ENCODE measurements around the gene PTGDS.

The PTGDS gene

DNA sequence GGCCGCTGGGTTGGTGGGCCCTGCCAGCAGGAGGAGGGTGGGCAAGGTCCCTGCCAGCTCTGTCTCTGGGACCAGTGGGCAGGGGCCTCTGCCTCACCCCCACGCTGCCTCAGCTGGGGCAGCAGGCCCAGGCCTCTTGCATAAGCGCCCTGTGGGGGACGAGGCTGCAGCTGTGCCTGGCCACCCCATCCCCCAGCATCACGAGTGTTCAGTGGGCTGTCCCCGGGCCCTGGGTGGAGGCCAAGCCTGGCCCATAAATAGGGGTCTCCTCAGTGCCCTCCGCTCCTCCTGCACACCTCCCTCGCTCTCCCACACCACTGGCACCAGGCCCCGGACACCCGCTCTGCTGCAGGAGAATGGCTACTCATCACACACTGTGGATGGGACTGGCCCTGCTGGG lies at the start of gene PTGDS:
TSS of gene PTGDS (plus strand) at position 282 of the 400 bp plus-strand sequence. CDS start at position 357, 75 bp downstream.
- Mint-ChIP-seq H3K27ac (peak within 1 kb of the TSS; percentile 29), H3K9me3 (no peaks in the 10 kb centered on the region), H3K36me3 (ENCODE audit: low read depth) (no peaks in the 10 kb centered on the region), H3K4me1 (ENCODE audit: low read depth) (peaks cover 31% of the 10 kb centered on the region), H3K27me3 (peaks cover 58% of the 10 kb centered on the region), H3K4me3 (peak within 1 kb of the TSS; percentile 39)
- intact Hi-C loops (cut with micrococcal nuclease), result no loop called here

DNA sequence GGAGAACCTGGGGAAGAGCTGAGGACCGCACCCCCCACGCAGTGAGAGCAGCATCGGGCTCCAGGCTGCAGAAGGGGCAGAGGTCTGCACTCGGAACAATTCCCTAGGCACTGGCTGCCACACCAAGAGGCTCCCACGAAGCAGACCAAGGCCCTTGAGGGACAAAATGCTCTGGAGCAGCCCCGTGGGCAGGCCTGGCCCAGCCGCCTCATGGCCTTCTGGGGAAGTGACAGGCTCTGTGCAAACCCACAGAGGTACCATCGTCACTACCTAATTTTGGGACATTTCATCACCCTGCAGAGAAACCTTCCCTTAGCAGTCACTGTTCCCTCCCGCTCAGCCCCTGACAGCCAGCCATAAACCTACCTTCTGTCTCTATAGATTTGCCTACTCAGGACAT lies 48.7 kb upstream of the PTGDS start:
- Mint-ChIP-seq H3K27me3 (no peaks in the 10 kb centered on the region), H3K4me1 (ENCODE audit: low read depth) (peaks cover 24% of the 10 kb centered on the region), H3K36me3 (ENCODE audit: low read depth) (peaks cover 56% of the 10 kb centered on the region), H3K9me3 (no peaks in the 10 kb centered on the region), H3K4me3 (no peak overlapping the region), H3K27ac (peak overlapping the region; percentile 21)
- intact Hi-C loops (cut with micrococcal nuclease), result no loop called here

- Mint-ChIP-seq H3K27me3 (no peaks in the 10 kb centered on the region), H3K4me1 (ENCODE audit: low read depth) (peaks cover 24% of the 10 kb centered on the region), H3K4me3 (no peak overlapping the region), H3K27ac (no peak overlapping the region), H3K9me3 (no peaks in the 10 kb centered on the region), H3K36me3 (ENCODE audit: low read depth) (peaks cover 41% of the 10 kb centered on the region)
- intact Hi-C loops (cut with micrococcal nuclease), result no loop called here
Observed at GRCh38 chr9:136930014-136930413, 47.3 kb upstream of the PTGDS start.

GRCh38 chr9:136931611-136932130 lies 45.6 kb upstream of the PTGDS start:
- no peaks in the 10 kb centered on the region for H3K27me3 Mint-ChIP-seq
- no peak overlapping the region for H3K4me3 Mint-ChIP-seq
- intact Hi-C loops (cut with micrococcal nuclease), result no loop called here
- H3K27ac Mint-ChIP-seq, result no peak overlapping the region
- H3K9me3 Mint-ChIP-seq, result no peaks in the 10 kb centered on the region
- peaks cover 25% of the 10 kb centered on the region for H3K36me3 Mint-ChIP-seq (ENCODE audit: low read depth)
- H3K4me1 Mint-ChIP-seq (ENCODE audit: low read depth), result peaks cover 31% of the 10 kb centered on the region

GRCh38 chr9:136934277-136934676 lies 43.0 kb upstream of the PTGDS start:
- Mint-ChIP-seq H3K27ac (no peak overlapping the region), H3K36me3 (ENCODE audit: low read depth) (peaks cover 21% of the 10 kb centered on the region), H3K4me1 (ENCODE audit: low read depth) (peaks cover 24% of the 10 kb centered on the region), H3K9me3 (no peaks in the 10 kb centered on the region), H3K27me3 (no peaks in the 10 kb centered on the region), H3K4me3 (no peak overlapping the region)
- intact Hi-C loops (cut with micrococcal nuclease), result no loop called here

DNA sequence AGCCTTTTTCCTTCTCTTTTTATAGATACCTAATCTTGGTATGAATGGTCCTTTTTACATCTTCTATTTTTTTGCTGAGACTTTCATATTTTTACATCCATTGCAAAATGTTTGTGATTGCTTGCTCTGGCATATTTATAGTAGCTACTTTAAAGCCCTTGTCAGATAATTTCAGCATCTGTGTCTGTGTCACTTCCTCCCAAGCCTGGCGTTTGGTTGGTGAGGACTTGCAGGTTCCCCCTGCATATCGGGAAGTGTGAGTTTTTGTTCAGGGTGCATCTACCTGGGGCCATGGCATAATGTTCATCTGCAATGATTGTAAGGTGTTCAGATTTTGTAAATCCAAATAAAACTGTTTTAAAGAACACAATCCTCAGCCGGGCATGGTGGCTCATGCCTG lies 41.7 kb upstream of the PTGDS start:
- intact Hi-C loops (cut with micrococcal nuclease), result no loop called here
- no peak overlapping the region for H3K27ac Mint-ChIP-seq
- H3K4me3 Mint-ChIP-seq, result no peak overlapping the region
- peaks cover 30% of the 10 kb centered on the region for H3K4me1 Mint-ChIP-seq (ENCODE audit: low read depth)
- peaks cover 27% of the 10 kb centered on the region for H3K36me3 Mint-ChIP-seq (ENCODE audit: low read depth)
- H3K9me3 Mint-ChIP-seq, result no peaks in the 10 kb centered on the region
- H3K27me3 Mint-ChIP-seq, result no peaks in the 10 kb centered on the region

DNA sequence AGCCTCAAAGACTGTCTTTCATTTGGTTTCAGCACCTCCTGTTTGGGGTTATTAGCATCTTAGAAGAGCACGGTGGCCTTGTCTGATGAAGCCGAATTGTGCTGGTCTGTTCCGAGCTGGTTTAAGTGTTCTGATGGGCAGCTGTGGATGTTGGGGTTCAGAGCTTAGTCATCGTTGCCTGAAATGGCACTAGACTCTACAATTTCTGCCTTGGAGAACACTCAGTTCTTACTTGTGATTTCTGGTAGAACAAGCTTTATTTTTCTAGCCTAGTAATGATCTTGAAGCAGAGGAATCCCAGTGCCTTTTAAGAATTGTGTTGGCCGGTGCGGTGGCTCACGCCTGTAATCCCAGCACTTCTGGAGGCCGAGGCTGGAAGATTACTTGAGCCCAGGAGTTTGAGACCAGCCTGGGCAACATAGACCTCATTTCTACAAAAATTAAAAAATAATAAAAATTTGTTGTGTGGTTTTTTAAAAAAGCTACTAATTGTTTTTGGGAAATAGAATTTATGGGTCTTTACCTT lies 40.6 kb upstream of the PTGDS start:
- Mint-ChIP-seq H3K27ac (no peak overlapping the region), H3K9me3 (no peaks in the 10 kb centered on the region), H3K4me1 (ENCODE audit: low read depth) (peaks cover 30% of the 10 kb centered on the region), H3K36me3 (ENCODE audit: low read depth) (peaks cover 38% of the 10 kb centered on the region), H3K27me3 (no peaks in the 10 kb centered on the region), H3K4me3 (no peak overlapping the region)
- intact Hi-C loops (cut with micrococcal nuclease), result no loop called here

DNA sequence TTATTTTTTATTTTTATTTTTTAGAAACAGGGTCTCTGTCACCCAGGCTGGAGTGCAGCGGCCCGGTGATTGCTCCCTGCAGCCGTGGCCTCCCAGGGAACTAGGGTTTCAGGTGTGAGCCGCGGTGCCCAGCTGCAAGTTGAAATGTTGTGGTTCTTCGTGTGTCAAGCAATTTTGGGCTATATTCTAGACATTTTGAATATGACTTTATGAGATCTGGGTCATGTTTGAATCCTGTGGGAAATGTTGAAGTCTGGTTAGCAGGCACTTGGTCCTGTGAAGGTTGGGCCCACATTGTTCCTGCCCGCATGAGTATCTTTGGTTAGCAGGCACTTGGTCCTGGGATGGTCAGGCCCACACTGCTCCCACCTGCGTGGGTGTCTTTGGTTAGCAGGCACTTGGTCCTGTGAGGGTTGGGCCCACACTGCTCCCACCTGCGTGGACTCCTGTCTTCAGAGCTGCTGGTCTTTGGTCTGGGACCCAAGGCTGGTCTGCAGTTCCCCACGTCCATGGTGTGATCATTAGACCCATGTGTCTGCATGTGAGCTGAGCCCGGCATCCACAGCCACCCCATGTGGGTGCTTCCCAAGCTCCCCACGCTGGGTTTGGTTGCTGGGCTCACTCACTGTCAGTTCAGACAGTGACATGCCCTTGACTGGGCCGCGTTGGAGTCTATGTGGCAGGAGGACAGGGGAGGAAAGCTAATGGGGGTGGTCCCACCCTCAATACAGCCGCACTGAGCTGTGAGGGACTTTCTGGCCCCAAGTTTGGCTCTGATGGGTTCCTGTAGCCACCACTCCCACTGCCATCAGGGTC lies 39.9 kb upstream of the PTGDS start:
- H3K9me3 Mint-ChIP-seq, result no peaks in the 10 kb centered on the region
- no peak overlapping the region for H3K27ac Mint-ChIP-seq
- peaks cover 30% of the 10 kb centered on the region for H3K4me1 Mint-ChIP-seq (ENCODE audit: low read depth)
- intact Hi-C loops (cut with micrococcal nuclease), result no loop called here
- no peak overlapping the region for H3K4me3 Mint-ChIP-seq
- H3K27me3 Mint-ChIP-seq, result no peaks in the 10 kb centered on the region
- H3K36me3 Mint-ChIP-seq (ENCODE audit: low read depth), result peaks cover 44% of the 10 kb centered on the region

DNA sequence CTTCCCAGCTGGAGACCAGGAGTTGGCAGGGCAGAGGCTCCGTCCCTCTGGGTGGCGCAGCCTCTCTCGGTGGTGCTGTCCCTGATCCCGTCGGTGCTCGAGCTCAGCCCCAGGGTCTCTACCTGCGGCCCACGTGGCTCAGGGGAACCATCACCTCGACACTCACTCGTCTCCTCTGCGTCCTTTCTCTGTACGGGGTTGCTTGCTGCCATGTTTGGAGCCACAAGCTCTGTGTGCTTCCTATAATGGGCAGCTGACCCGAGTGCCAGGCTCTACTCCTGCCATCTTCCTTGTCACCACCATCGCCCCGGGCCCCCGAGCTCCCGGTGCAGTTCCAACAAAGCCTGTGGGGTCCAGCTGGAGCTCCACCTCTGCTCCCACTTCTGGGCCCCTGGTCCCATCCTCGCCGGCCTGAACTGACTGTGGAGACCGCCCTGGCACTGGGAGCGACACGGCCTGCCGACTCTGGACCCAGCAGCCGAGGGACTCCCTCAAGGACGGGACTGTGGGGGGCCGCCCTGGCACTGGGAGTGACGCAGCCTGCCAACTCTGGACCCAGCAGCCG lies 37.8 kb upstream of the PTGDS start:
- Mint-ChIP-seq H3K9me3 (no peaks in the 10 kb centered on the region), H3K36me3 (ENCODE audit: low read depth) (peaks cover 64% of the 10 kb centered on the region), H3K27me3 (no peaks in the 10 kb centered on the region), H3K4me3 (no peak overlapping the region), H3K27ac (no peak overlapping the region), H3K4me1 (ENCODE audit: low read depth) (peaks cover 29% of the 10 kb centered on the region)
- intact Hi-C loops (cut with micrococcal nuclease), result no loop called here

DNA sequence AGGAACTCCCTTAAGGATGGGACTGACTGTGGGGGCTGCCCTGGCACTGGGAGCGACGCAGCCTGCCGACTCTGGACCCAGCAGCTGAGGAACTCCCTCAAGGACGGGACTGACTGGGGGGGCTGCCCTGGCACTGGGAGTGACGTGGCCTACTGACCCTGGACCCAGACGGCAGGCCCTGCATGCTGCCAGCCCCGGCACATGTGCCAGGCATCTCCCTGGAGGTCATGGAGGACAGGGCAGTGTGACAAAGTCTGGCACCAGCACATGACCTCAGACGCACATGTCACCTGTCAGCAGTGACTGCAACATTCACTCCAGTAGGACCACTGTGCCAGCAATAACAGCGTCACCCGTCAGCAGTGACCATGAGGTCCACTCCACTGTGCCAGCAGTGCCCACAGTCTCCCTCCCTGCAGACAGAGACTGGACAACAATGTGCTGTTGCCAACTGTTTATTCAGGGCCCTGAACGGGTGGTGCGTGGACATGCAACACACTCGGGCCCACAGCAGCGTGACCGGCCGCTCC lies 37.2 kb upstream of the PTGDS start:
- Mint-ChIP-seq H3K4me1 (ENCODE audit: low read depth) (peaks cover 34% of the 10 kb centered on the region), H3K27me3 (no peaks in the 10 kb centered on the region), H3K4me3 (no peak overlapping the region), H3K9me3 (no peaks in the 10 kb centered on the region), H3K27ac (no peak overlapping the region), H3K36me3 (ENCODE audit: low read depth) (peaks cover 64% of the 10 kb centered on the region)
- intact Hi-C loops (cut with micrococcal nuclease), result loop anchor here (10.0 kb wide), 1 partner anchor 55 kb away; the partner anchor contains the start of genes CLIC3 and PAXX

- Mint-ChIP-seq H3K4me3 (no peak overlapping the region), H3K27me3 (no peaks in the 10 kb centered on the region), H3K9me3 (no peaks in the 10 kb centered on the region), H3K36me3 (ENCODE audit: low read depth) (peaks cover 64% of the 10 kb centered on the region), H3K4me1 (ENCODE audit: low read depth) (peaks cover 36% of the 10 kb centered on the region), H3K27ac (no peak overlapping the region)
- intact Hi-C loops (cut with micrococcal nuclease), result loop anchor here (10.0 kb wide), 1 partner anchor 54 kb away; the partner anchor contains the start of genes CLIC3 and PAXX
Observed at GRCh38 chr9:136940526-136941230, 36.6 kb upstream of the PTGDS start.

- H3K4me1 Mint-ChIP-seq (ENCODE audit: low read depth), result peaks cover 37% of the 10 kb centered on the region
- H3K4me3 Mint-ChIP-seq, result no peak overlapping the region
- no peaks in the 10 kb centered on the region for H3K27me3 Mint-ChIP-seq
- intact Hi-C loops (cut with micrococcal nuclease), result loop anchor here (10.0 kb wide), 1 partner anchor 53 kb away; the partner anchor contains the start of genes CLIC3 and PAXX
- no peaks in the 10 kb centered on the region for H3K9me3 Mint-ChIP-seq
- H3K36me3 Mint-ChIP-seq (ENCODE audit: low read depth), result peaks cover 64% of the 10 kb centered on the region
- no peak overlapping the region for H3K27ac Mint-ChIP-seq
Observed at GRCh38 chr9:136941231-136942111, 35.8 kb upstream of the PTGDS start.
